ENCODE data around the gene KIAA1549. TPM values are rescaled to one million over a fixed set of nuclear protein-coding genes. Genes with fewer than 3 reads are reported as not detected.

KIAA1549 gene
- total RNA-seq, 2 donors from 2014 or later, result 3.7 to 8.8 TPM

DNA sequence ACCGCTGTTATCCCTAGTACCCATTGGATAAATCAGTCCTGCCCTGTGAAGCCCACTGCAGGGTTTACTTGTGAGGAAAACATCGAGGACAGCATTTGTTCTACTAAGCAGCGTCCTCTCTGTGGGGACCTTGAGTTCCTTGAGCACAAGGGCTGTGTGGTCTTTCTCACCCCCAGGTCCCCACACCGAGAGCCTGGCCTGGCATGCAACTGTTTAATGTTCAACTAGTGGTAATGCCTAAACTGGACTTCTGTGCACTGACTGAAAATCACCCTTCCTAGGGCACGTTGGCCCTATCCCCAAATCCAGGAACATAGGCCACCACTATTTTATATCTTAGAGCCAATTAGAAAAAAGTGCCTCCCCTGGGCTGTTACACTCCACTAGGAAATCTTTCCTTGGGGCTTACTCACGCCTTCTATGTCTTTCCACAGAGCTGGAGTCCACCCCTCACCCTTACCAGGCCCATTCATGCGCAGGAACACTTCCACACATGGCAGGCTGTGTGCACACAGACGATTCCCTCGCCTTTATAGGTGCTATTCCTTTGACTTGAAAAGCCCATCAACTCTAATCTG is 185.1 kb downstream of the KIAA1549 start:
- WGBS, result 91% methylated on average over 9 of the region's 9 CpGs
- no peaks in the 10 kb centered on the region for H3K9me3 ChIP-seq
- no peaks in the 10 kb centered on the region for H3K27me3 ChIP-seq (replicated peaks; ENCODE audit: insufficient read depth)
- no peaks in the 10 kb centered on the region for H3K36me3 ChIP-seq
- intact Hi-C loops (cut with DNase I), result no loop called here
- no peak for DNase-seq (ENCODE audit: low spot score)
- no peaks in the 10 kb centered on the region for H3K4me1 ChIP-seq (replicated peaks)
- no peak overlapping the region for H3K27ac ChIP-seq
- H3K4me3 ChIP-seq, result no peak overlapping the region
- TF ChIP-seq POLR2A (IDR thresholded peaks at IDR 0.05), result no peak
- TF ChIP-seq POLR2AphosphoS5 (IDR thresholded peaks at IDR 0.05), result no peak

DNA sequence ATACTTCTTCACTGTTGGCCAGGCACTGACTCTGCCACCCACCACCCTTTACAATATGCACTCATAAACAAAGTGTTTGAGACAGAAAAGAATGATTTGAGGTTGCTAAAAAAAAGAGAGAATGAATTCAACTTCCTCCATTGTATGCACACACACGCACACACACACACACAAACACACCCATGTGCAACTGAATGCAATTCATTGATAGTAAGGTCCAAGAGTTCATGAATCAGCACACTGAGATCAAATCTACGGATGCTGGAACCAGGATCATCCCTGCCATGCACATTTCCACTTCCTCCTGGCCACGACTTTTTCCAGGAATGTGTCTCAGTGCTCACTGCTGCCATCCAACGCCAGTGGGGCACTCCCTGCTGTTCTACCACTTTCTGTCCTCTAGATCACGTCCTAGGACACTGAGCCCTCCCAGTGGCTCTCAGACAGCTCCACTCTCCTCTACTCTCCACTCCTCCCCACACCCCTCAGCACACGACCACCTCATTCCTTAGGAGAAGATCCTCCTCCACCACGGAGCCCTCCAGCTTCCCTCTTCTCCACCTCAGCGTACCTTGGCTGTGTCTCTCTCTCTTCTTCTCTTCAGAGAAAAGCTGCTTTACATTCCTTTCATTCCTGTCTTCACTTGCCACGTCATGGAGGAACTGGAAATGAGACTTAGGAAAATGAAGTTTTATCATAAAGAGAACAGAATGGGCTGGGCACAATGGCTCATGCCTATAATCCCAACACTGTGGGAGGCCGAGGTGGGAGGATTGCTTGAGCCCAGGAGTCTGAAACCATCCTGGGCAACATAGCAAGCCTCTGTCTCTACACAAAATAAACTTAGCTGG is 195.4 kb downstream of the KIAA1549 start:
- intact Hi-C loops (cut with DNase I), result loop anchor here (10.0 kb wide), 1 partner anchor 229 kb away; no protein-coding TSS in a partner anchor
- H3K27ac ChIP-seq, result no peak overlapping the region
- DNase-seq (ENCODE audit: low spot score), result no peak
- no peaks in the 10 kb centered on the region for H3K4me1 ChIP-seq (replicated peaks)
- H3K27me3 ChIP-seq (replicated peaks; ENCODE audit: insufficient read depth), result no peaks in the 10 kb centered on the region
- TF ChIP-seq POLR2A (IDR thresholded peaks at IDR 0.05) (no peak), POLR2AphosphoS5 (IDR thresholded peaks at IDR 0.05) (no peak)
- TF ChIP-seq, protein P1, sequence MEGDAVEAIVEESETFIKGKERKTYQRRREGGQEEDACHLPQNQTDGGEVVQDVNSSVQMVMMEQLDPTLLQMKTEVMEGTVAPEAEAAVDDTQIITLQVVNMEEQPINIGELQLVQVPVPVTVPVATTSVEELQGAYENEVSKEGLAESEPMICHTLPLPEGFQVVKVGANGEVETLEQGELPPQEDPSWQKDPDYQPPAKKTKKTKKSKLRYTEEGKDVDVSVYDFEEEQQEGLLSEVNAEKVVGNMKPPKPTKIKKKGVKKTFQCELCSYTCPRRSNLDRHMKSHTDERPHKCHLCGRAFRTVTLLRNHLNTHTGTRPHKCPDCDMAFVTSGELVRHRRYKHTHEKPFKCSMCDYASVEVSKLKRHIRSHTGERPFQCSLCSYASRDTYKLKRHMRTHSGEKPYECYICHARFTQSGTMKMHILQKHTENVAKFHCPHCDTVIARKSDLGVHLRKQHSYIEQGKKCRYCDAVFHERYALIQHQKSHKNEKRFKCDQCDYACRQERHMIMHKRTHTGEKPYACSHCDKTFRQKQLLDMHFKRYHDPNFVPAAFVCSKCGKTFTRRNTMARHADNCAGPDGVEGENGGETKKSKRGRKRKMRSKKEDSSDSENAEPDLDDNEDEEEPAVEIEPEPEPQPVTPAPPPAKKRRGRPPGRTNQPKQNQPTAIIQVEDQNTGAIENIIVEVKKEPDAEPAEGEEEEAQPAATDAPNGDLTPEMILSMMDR (IDR thresholded peaks at IDR 0.05), result no peak
- H3K4me3 ChIP-seq, result no peak overlapping the region
- WGBS, result 50% methylated on average over 10 of the region's 10 CpGs
- H3K9me3 ChIP-seq, result no peaks in the 10 kb centered on the region
- H3K36me3 ChIP-seq, result no peaks in the 10 kb centered on the region

GRCh38 chr7:138784692-138785091 is 196.5 kb downstream of the KIAA1549 start:
- Histone ChIP-seq H3K4me1 (replicated peaks) (no peaks in the 10 kb centered on the region), H3K9me3 (no peaks in the 10 kb centered on the region), H3K4me3 (no peak overlapping the region), H3K27me3 (replicated peaks; ENCODE audit: insufficient read depth) (no peaks in the 10 kb centered on the region), H3K27ac (no peak overlapping the region), H3K36me3 (no peaks in the 10 kb centered on the region)
- intact Hi-C loops (cut with DNase I), result loop anchor here (10.0 kb wide), 1 partner anchor 230 kb away; no protein-coding TSS in a partner anchor
- TF ChIP-seq POLR2AphosphoS5 (IDR thresholded peaks at IDR 0.05) (no peak), POLR2A (IDR thresholded peaks at IDR 0.05) (no peak)
- TF ChIP-seq, protein P1 (IDR thresholded peaks at IDR 0.05), result no peak
- DNase-seq (ENCODE audit: low spot score), result no peak
- WGBS, result 32% methylated on average over 4 of the region's 4 CpGs

Small RNA genes within 50 kb of the gene (small RNA-seq; reads per million reads assigned to genes)
- 0 reads per million in 2 donors for gene RNU6-1272P

Other genes with a start within 250 kb of the KIAA1549 start
- gene TMEM213, start 183.4 kb downstream of the KIAA1549 start, total RNA-seq, result under 1 TPM in 1 of 2 donors, not detected in 1; 0.55 TPM
- gene ATP6V0A4, start 183.2 kb downstream of the KIAA1549 start, total RNA-seq, result 1 to 10 TPM in 1 of 2 donors, under 1 TPM in 1; 0.62 to 1.2 TPM
- gene ZC3HAV1L, start 54.7 kb upstream of the KIAA1549 start, total RNA-seq, result 10 to 100 TPM; 25.8 to 26.0 TPM
- gene ZC3HAV1, start 128.3 kb upstream of the KIAA1549 start, total RNA-seq, result 10 to 100 TPM; 41.2 to 47.9 TPM
- gene UBN2, start 249.8 kb upstream of the KIAA1549 start, total RNA-seq, result 10 to 100 TPM; 13.9 to 25.2 TPM